ENCODE results near the gene DDX11.
"Not testable (repeated sequence)": the region's sequence is repeated elsewhere in the genome, so short reads cannot be mapped to it uniquely, and the experiment has no call there.

Gene DDX11

GRCh38 chr12:31127209-31127848 is 53.7 kb downstream of the DDX11 start:
- DNase-seq, result not testable (repeated sequence)

GRCh38 chr12:31136581-31136980 is 62.9 kb downstream of the DDX11 start:
- DNase-seq, result not testable (repeated sequence)

GRCh38 chr12:31144768-31145167 is 71.1 kb downstream of the DDX11 start:
- not testable (repeated sequence) for DNase-seq

GRCh38 chr12:31145296-31145695 is 71.6 kb downstream of the DDX11 start:
- not testable (repeated sequence) for DNase-seq

GRCh38 chr12:31147415-31147814 is 73.8 kb downstream of the DDX11 start:
- not testable (repeated sequence) for DNase-seq

GRCh38 chr12:31150766-31151165 is 77.1 kb downstream of the DDX11 start:
- DNase-seq, result not testable (repeated sequence)

All from NCI-H226 (cell line).